NCI-H2107 (cell line): ENCODE results near the gene DAB2IP.

Experiments
- DNase-seq: peaks from one replicate; lab custom pipeline; 2025; lab: John Stamatoyannopoulos, UW

Gene DAB2IP

DNA sequence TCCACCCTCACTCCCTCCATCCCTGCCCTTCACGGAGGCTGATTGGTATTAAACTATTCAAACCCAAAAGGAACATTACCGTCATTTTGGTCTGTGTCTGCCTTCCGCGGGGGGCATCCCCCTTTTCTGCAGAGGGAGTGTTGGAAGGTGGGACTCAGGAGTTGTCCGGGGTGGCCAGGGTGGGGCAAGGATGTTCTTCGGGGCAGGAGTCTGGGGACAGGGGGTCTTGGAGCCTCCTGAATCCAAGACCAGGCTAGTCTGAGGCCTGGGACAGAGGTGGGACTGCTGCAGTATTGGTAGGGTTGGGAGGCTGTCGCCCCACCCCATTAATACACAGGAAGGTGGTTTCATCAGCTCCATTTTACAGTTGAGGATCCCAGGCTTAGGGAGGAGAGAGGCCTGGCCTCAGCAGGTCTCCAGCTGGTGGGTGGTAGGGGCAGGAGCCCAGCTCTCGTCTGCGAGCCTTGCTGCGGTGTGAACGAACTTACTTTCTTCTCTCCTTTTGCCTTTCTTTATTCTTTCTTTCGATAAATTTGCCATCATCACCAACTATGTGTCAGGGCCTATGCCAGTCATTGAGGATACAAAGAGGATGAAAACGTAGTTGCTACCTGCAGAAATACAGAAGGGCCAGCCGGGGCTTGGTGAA, 33.8 kb downstream of the DAB2IP start:
- DNase-seq: no peak

DNA sequence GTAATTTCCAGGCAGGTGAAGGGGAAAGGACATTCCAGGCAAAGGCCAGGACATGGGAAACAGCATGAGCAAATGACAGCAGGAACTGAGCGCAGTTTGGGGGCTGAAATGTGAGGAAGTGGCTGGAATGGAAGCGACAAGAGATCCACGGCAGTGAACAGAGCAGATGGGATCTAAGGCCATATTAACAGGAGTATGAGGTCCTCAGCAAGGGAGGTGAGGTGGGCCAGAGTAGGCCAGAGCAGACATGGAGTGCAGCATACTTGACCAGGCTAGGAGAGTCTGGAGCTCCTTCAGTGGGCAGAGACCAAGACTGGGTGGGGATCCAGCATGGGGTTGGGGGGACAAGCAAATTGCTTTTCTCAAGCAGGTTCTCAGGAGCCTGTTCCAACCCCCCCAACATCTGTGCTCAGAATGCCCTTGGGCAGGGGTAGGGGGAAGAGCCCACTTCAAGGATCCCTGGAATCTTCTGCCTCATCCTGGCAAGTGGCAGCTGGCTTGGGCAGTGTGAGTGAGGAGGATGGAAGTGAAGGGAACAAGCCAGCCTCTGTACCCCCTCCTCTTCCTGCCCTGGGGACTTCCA, 34.5 kb downstream of the DAB2IP start:
- DNase-seq: no peak

- DNase-seq: no peak
Measured at GRCh38 chr9:121686930-121687541, 35.6 kb downstream of the DAB2IP start.

- no peak for DNase-seq
Measured at GRCh38 chr9:121688146-121688680, 36.8 kb downstream of the DAB2IP start.

GRCh38 chr9:121688681-121689080, 37.2 kb downstream of the DAB2IP start:
- no peak for DNase-seq

- DNase-seq: no peak
Measured at GRCh38 chr9:121689461-121690157, 38.2 kb downstream of the DAB2IP start.

DNA sequence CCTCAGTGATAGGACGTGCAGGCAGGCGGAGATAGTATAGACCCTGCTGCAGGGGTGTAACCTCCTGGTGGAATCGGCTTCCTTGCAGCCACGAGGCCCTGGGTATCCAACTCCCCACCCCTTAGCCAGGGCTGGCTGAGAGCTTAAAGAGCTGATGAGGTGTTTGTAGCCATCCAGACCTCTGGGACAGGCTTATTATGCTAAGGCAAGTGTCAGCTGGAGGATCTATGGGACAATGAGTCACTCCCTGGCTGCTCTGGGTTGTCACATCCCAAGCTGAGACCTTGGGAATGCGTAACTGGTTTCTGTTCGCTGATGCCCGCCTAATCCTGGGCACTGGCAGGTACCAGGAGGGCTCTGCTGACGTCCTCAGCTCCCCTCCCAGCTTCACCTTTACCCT, 38.9 kb downstream of the DAB2IP start:
- no peak for DNase-seq

- no peak for DNase-seq
Measured at GRCh38 chr9:121690766-121691165, 39.3 kb downstream of the DAB2IP start.

DNA sequence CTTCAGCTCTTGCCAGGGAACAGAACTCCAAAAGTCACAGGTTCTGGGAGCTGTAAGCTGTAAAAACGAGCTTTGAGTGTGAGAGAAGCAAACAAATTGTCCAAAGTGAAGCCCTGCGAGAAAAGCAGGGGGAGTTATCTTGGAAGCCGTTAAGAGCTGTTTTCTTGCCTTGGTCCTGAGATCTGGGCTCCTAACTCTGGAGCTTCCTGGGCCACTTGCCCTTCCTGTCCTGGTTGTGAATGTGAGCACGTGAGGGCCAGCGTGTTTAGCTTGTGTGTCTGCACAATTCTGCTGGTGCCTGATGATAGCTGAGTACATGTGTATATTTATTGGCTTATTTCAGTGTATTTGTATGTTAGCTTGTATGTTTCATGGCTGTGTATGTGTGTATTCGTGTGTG, 40.5 kb downstream of the DAB2IP start:
- DNase-seq: no peak

- no peak for DNase-seq
Measured at GRCh38 chr9:121692606-121693387, 41.4 kb downstream of the DAB2IP start.

DNA sequence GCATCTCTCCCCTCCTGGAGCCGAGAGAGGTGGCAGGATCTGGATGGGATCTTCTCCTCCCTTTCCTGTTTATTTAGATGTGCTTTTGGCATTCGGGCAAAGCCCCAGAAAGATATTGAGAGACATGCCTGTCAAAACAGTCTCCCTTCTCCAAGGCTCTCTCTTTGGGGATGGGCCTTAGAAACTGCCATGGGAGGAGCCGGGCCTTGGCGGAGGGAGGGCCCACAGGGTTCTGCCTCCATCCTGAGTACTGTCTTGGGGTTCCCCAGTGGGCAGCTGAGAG, 41.9 kb downstream of the DAB2IP start:
- no peak for DNase-seq

- no peak for DNase-seq
Measured at GRCh38 chr9:121694001-121694400, 42.6 kb downstream of the DAB2IP start.

DNA sequence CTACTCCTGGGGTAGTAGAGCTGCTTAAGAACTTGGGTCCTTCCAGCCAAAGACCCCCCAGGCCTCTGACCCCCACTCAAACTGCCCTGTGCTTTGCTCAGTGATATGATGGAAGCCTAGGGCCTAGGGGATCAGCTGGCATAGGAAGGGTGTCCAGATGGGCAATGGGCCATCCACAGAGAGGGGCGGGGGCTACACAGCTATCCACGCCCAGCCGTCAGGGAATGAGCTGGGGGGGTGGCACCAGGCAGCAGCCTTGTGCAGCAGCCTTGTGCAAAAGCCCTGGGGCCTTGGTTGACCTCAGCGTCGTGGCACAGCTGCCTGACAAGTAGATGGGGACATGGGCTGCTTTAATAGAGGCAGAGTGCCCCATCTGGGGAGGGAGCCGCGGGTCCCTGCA, 43.2 kb downstream of the DAB2IP start:
- DNase-seq: no peak

DNA sequence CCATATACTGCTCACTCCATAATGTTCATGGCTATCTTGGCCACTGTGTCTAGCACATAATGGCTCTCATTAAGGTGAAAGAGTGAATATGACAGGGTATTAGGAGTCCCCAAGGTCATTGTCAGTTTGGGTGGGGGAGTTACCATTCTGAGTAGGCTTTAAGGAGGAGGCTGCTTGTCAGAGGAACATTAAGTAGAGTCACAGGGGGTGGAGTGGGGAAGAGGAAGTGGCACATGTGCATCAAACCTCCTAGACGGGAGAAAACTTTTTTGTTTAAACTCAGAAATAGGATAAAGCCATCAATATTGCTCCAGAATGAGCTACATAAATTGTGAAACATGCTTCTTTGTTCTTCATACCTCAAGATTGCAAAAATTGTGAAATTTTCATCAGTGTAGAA, 45.5 kb downstream of the DAB2IP start:
- no peak for DNase-seq

DNA sequence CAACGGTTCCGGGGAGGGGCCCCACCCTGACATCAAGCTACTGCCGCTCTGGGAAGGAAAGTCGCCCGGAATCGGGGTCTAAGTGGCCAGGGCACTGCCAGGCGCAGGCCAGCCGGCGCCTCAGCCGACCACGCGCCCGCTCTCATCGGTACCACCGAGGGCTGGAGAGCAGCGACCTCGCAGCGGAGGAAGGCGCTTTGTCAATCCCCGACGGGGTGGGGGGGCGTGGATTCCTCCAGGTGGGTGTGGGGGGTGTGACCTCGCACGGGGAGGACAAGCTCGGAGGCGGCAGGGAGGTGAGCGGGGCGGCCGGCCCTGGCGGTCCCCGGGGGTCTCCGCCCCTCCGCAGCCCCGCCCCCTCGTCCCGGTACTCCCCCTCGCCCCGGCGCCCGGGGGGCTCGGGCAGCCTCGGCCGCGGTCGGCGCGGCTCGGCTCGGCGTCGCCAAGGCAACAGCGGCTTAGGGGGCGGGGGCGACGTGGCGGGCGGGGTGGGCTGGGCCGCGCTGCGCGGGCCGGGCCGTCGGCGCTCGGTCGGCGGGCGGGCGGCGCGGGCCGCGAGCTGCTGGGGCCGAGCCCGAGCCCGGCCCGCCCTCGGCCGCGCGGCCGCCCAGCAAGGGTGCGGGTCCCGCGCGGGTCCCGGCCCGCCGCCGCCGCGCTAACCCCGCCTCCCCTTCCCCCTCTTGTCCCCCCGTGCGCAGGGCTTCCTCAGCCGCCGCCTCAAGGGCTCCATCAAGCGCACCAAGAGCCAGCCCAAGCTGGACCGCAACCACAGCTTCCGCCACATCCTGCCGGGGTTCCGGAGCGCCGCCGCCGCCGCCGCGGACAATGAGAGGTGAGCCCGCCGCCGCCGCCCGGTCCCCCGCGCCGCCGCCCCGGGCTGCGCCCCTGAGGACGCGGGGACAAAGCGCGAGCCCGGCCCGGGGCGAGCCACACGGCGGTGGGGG, 47.5 kb downstream of the DAB2IP start:
- DNase-seq: no peak

- DNase-seq: no peak
Measured at GRCh38 chr9:121699571-121700164, 48.2 kb downstream of the DAB2IP start.

DNA sequence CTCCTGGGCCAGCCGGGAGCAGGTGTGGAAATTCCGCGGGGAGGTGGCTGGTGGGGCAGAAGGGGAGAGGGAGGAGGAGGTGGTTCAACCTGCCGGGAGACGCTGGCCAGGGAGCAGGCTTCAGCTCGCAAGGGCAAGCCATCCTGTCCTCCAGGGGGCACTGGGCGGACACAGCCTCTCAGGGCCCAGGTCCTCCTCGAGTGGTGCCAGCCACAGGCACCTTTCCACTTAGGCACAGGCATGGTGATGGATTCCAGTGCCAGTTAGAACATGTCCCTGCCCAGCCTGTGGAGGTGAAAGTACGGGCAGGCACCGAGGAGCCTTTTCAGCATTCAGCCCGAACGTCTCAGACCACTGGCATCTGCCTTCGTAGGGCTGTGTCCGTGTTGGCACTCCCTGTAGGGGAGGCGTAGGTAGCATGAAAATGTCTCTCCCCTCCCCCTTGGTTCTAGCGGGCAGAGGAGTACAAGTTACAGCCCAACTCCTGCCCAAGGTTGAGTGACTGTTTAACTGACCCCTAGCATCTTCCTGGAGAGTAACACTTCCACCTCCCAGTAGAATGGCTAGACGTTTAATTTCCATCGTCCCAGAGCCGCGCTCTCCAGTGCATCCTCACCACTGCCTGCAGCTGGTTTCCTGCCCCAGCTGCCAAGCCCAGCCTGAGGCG, 48.9 kb downstream of the DAB2IP start:
- no peak for DNase-seq

DNA sequence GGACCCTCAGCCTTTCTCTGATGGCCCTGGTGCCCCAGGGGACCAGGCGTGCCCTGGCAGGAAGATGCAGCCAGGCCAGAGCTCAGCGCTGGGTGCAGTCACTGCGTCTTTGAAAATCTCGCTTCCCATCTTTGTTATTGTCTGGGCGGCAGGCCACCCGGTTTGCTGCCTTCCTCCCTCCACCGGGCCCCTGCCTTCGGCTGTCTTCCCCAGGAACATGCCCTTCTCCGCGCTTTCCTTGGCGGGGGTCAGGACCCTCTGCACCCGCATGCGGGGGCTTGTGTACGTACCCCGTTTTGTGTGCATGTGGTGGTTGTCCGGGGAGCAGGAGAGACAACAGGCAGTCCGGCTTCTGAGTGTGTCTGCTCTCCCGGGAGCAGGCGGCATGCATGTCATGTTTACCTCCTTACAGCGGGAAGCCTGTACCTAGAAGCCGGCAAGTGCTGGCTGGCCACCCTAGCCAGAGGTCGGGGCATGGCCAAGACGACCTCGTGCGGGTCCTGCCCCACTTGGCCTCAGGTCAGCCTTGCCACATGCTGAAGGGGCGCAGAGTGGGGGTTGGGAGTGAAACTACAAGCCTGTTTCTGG, 49.5 kb downstream of the DAB2IP start:
- no peak for DNase-seq

GRCh38 chr9:121701736-121702261, 50.4 kb downstream of the DAB2IP start:
- DNase-seq: no peak
